ENCODE measurements around the gene SMIM12. TPM values are rescaled to one million over a fixed set of nuclear protein-coding genes. Genes with fewer than 3 reads are reported as not detected.

Gene SMIM12
- total and polyA plus RNA-seq, 2 of the 8 experiments (the other 6 are each of a cell fraction or from before 2014, with no cell fraction given): 40.9 to 49.2 TPM

- ChIA-PET POLR2A (ENCODE audit: partially characterized antibody) (no interaction called here), CTCF (ENCODE audit: partially characterized antibody) (interaction anchor here (2.5 kb wide), 1 partner anchor 31 kb away, joined by 10 read pairs; no protein-coding TSS in a partner anchor)
- DNase-seq (ENCODE audit: low read depth in 1 of 2, low spot score in 2 of 2) (no peak), FAIRE-seq (no peak)
- Histone ChIP-seq H4K8ac (ENCODE audit: extremely low read depth, insufficient read depth, low read length) (no peak overlapping the region), H3K36me3 (ENCODE audit: control insufficient read depth in 2 of 4, insufficient read depth in 4 of 4, low read length in 3 of 4) (no peaks in the 10 kb centered on the region), H4K20me1 (replicated peaks in 1 of 2; ENCODE audit: control insufficient read depth in 1 of 2, insufficient read depth in 2 of 2, low read length in 2 of 2) (no peaks in the 10 kb centered on the region), H3K4me1 (replicated peaks in 1 of 4; ENCODE audit: control insufficient read depth in 3 of 4, insufficient read depth in 4 of 4, low read length in 3 of 4) (no peaks in the 10 kb centered on the region; a peak in 2 of 7 replicates), H3K27ac (ENCODE audit: low read depth, low read length) (no peak overlapping the region), H2AFZ (ENCODE audit: low read length) (no peak overlapping the region), H3K79me1 (ENCODE audit: low read depth, low read length) (no peaks in the 10 kb centered on the region), H2AK5ac (ENCODE audit: low read depth, low read length) (no peak overlapping the region), H3K79me2 (ENCODE audit: control insufficient read depth in 1 of 2, insufficient read depth in 2 of 2, low read length in 2 of 2) (no peaks in the 10 kb centered on the region), H2BK120ac (replicated peaks; ENCODE audit: low read depth, low read length) (no peak overlapping the region), H3K23ac (ENCODE audit: insufficient read length) (no peak overlapping the region), H3K14ac (ENCODE audit: insufficient read length) (no peak overlapping the region), H3K9ac (replicated peaks in 1 of 4; ENCODE audit: extremely low read depth in 1 of 4, low read depth in 3 of 4, low read length in 3 of 4) (no peak overlapping the region), H3K4ac (replicated peaks; ENCODE audit: insufficient read length, low read depth, low read length) (no peak overlapping the region), H2BK20ac (ENCODE audit: low read length) (no peak overlapping the region), H3K23me2 (ENCODE audit: low read depth, low read length) (no peaks in the 10 kb centered on the region), H4K91ac (replicated peaks; ENCODE audit: insufficient read length, low read length) (no peak overlapping the region), H2BK5ac (ENCODE audit: low read depth, low read length) (no peak overlapping the region), H3K4me3 (ENCODE audit: extremely low read depth in 1 of 4, insufficient read depth in 2 of 4, low read depth in 3 of 4, low read length in 4 of 4) (no peak overlapping the region), H2BK12ac (ENCODE audit: low read depth, low read length) (no peak overlapping the region), H4K5ac (ENCODE audit: insufficient read length, low read depth, low read length) (no peak overlapping the region), H3K9me3 (ENCODE audit: insufficient read depth in 2 of 2, low read depth in 1 of 2, low read length in 1 of 2) (no peaks in the 10 kb centered on the region), H3K4me2 (ENCODE audit: insufficient read depth in 1 of 2, low read depth in 2 of 2, low read length in 2 of 2) (no peak overlapping the region), H3K18ac (ENCODE audit: extremely low read depth, low read length) (no peak overlapping the region), H2BK15ac (ENCODE audit: low read length) (no peak overlapping the region), H3K27me3 (replicated peaks in 1 of 4; ENCODE audit: control insufficient read depth in 3 of 4, extremely low read depth in 1 of 4, insufficient read depth in 3 of 4, low read length in 3 of 4) (no peaks in the 10 kb centered on the region), H3K56ac (replicated peaks; ENCODE audit: insufficient read length, low read depth, low read length) (no peak overlapping the region)
- TF ChIP-seq SAP30 (IDR thresholded peaks at IDR 0.05; ENCODE audit: insufficient read depth, insufficient replicate concordance, low read length) (no peak), JUND (IDR thresholded peaks at IDR 0.05; ENCODE audit: low read length) (no peak), TBP (IDR thresholded peaks at IDR 0.05; ENCODE audit: low read depth, low read length) (no peak), SUZ12 (IDR thresholded peaks at IDR 0.05; ENCODE audit: low read length) (no peak), SIRT6 (IDR thresholded peaks at IDR 0.05; ENCODE audit: low read length) (no peak), FOSL1 (IDR thresholded peaks at IDR 0.05; ENCODE audit: insufficient read depth, low read depth, low read length) (no peak)
- 96% methylated on average over 3 of the region's 3 CpGs; no CpG with 5 or more reads in 1 of the 2 experiments for WGBS, 2 experiments (ENCODE audit: extremely low coverage in 1 of 2, insufficient coverage in 1 of 2, insufficient read length in 1 of 2, insufficient replicate concordance in 2 of 2, low coverage in 1 of 2, low lambda C conversion rate in 2 of 2, missing lambda C conversion rate in 1 of 2)
Measured at GRCh38 chr1:34822202-34822601, 37.3 kb downstream of the SMIM12 start.
